ENCODE data around the gene CDK14.

Gene CDK14

GRCh38 chr7:90595801-90596670 lies at the start of gene CDK14:
CDK14 (plus strand) TSS chr7:90596321; CDS start chr7:90596628, 307 bp downstream.
- peak; percentile 70 for DNase-seq

GRCh38 chr7:90551036-90551435 lies 45.1 kb upstream of the CDK14 start:
- DNase-seq: no peak

- peak; percentile 29 for DNase-seq
These were observed 43.6 kb upstream of the CDK14 start for GRCh38 chr7:90552521-90552920.

GRCh38 chr7:90560730-90561129 lies 35.4 kb upstream of the CDK14 start:
- peak; percentile 56 for DNase-seq

- DNase-seq: no peak
These were observed 32.8 kb upstream of the CDK14 start for GRCh38 chr7:90563286-90563685.

GRCh38 chr7:90564455-90564854 lies 31.7 kb upstream of the CDK14 start:
- no peak for DNase-seq

- DNase-seq: peak; percentile 3
These were observed 27.9 kb upstream of the CDK14 start for GRCh38 chr7:90568213-90568612.

GRCh38 chr7:90569368-90569767 lies 26.8 kb upstream of the CDK14 start:
- DNase-seq: no peak

- DNase-seq: peak; percentile 32
These were observed 25.7 kb upstream of the CDK14 start for GRCh38 chr7:90570373-90570959.

GRCh38 chr7:90574146-90574819 lies 21.8 kb upstream of the CDK14 start:
- DNase-seq: no peak

GRCh38 chr7:90574820-90575187 lies 21.3 kb upstream of the CDK14 start:
- DNase-seq: no peak

- peak; percentile 65 for DNase-seq
These were observed 16.9 kb upstream of the CDK14 start for GRCh38 chr7:90579181-90579688.

GRCh38 chr7:90580051-90580450 lies 16.1 kb upstream of the CDK14 start:
- DNase-seq: no peak

- no peak for DNase-seq
These were observed 14.0 kb upstream of the CDK14 start for GRCh38 chr7:90582164-90582563.

- DNase-seq: no peak
These were observed 11.7 kb upstream of the CDK14 start for GRCh38 chr7:90584378-90584777.

GRCh38 chr7:90586091-90586490 lies 10.0 kb upstream of the CDK14 start:
- DNase-seq: no peak

- DNase-seq: no peak
These were observed 8.4 kb upstream of the CDK14 start for GRCh38 chr7:90587766-90588165.

GRCh38 chr7:90592033-90592432 lies 4.1 kb upstream of the CDK14 start:
- DNase-seq: peak; percentile 35

GRCh38 chr7:90593205-90593604 lies 2.9 kb upstream of the CDK14 start:
- no peak for DNase-seq

GRCh38 chr7:90594751-90595317 lies 1.3 kb upstream of the CDK14 start:
- peak; percentile 95 for DNase-seq

- DNase-seq: peak; percentile 24
These were observed 750 bp upstream of the CDK14 start for GRCh38 chr7:90595342-90595800.

- peak; percentile 45 for DNase-seq
These were observed 796 bp downstream of the CDK14 start for GRCh38 chr7:90596671-90597562.

Data from HCEC 1CT (cell line).